Lung (tissue), 16 donors: ENCODE results near the gene ARL6IP4. TPM values are rescaled to one million over a fixed set of nuclear protein-coding genes. Genes with fewer than 3 reads are reported as not detected.

ENCODE experiments used
- ATAC-seq: fragments of 200-7000 bp; cut with Tn5 transposase; one replicate; pipeline ENCODE4 v1.9.1; 2020; ENCODE audit warnings: moderate number of reproducible peaks; ENCODE audit not compliant: insufficient read depth, low FRiP score
- DNase-seq, 3 donors: peaks; one replicate each; pipeline ENCODE4 v3.0.0-alpha.2; 2013 to 2017
- H3K27ac ChIP-seq, 2 donors: one replicate each; pipeline ENCODE4 v1.5.1; 2013; ENCODE audit warnings: mild to moderate bottlenecking in 2 of 2, moderate library complexity in 2 of 2, control low read depth in 1 of 2, inconsistent platforms in 1 of 2, low read depth in 1 of 2, low read length in 1 of 2
- H3K27me3 ChIP-seq, 3 donors: one replicate each; pipeline ENCODE4 v1.5.1; 2013; ENCODE audit warnings: low read length in 2 of 3; ENCODE audit not compliant: control insufficient read depth in 3 of 3, insufficient read depth in 3 of 3
- H3K36me3 ChIP-seq, 4 donors: one replicate each; pipeline ENCODE4 v1.5.1; 2013; ENCODE audit warnings: low read length in 4 of 4, mild to moderate bottlenecking in 1 of 4, moderate library complexity in 1 of 4; ENCODE audit not compliant: control insufficient read depth in 4 of 4, insufficient read depth in 4 of 4
- H3K4me1 ChIP-seq, 5 donors: one replicate each; pipeline ENCODE4 v1.5.1; 2013; ENCODE audit warnings: low read length in 5 of 5, mild to moderate bottlenecking in 2 of 5, moderate library complexity in 1 of 5; ENCODE audit not compliant: control insufficient read depth in 5 of 5, insufficient read depth in 5 of 5
- H3K4me3 ChIP-seq: one replicate; pipeline ENCODE4 v1.5.1; 2013; ENCODE audit warnings: mild to moderate bottlenecking, control low read depth, moderate library complexity
- H3K9ac ChIP-seq, 2 donors: one replicate each; pipeline ENCODE4 v1.5.1; 2013; ENCODE audit warnings: low read length in 2 of 2, control low read depth in 1 of 2; ENCODE audit not compliant: insufficient read depth in 1 of 2
- H3K9me3 ChIP-seq, 4 donors: one replicate each; pipeline ENCODE4 v1.5.1; 2013; ENCODE audit warnings: low read length in 3 of 4, mild to moderate bottlenecking in 1 of 4, moderate library complexity in 1 of 4; ENCODE audit not compliant: control insufficient read depth in 4 of 4, insufficient read depth in 3 of 4
- WGBS, 2 donors: extraction: QIAGEN DNeasy Blood & Tissue Kit; methylation state at CpG; one replicate each; pipeline ENCODE4 v1.1.7; 2013; 5-methylcytosine and 5-hydroxymethylcytosine counted together
- long read RNA-seq, 5 donors: transcript quantifications; one replicate each; lab custom pipeline, GENCODE V29; 2026
- polyA plus RNA-seq, 2 donors: library from polyadenylated mRNA; stranded (reverse); fragments of 200-250 nt; gene quantifications; one replicate each; pipeline ENCODE4 v1.2.1, GENCODE V29; 2013
- total RNA-seq, 2 donors: library from RNA; depleted of rRNA in 1 of 2; stranded (reverse); fragments of >200 nt in 1 of 2; gene quantifications; one replicate each; pipeline ENCODE4 v1.2.1, GENCODE V29; 2014 to 2021
- TF ChIP-seq, protein P1 (sequence below): IDR thresholded peaks from 2 replicates; pipeline ENCODE4 v1.5.1; 2012; ENCODE audit warnings: mild to moderate bottlenecking; ENCODE audit errors: control extremely low read depth, extremely low read depth
- donor health status: control.
- donor health status: control.
- donor health status: Bipolar disorder and iron deficiency.
- donor health status: healthy.
- donor health status: DM: yes; HTN: yes; CAD: no.

The ARL6IP4 gene
- 100 to 1,000 TPM in 1 of 2 donors, 10 to 100 TPM in 1; 83.6 to 186 TPM for total RNA-seq
- polyA plus RNA-seq = 100 to 1,000 TPM; 197 to 354 TPM
- long read RNA-seq, donor 1, transcript ARL6IP4-208 (6 exons, 796 nt) = minor isoform, 7 of 129 reads
- long read RNA-seq, donor 1, transcript ARL6IP4-214 (5 exons, 1,273 nt) = minor isoform, 6 of 129 reads
- long read RNA-seq, donor 1, transcript ARL6IP4-220 (6 exons, 1,591 nt) = minor isoform, 11 of 129 reads
- long read RNA-seq, donor 1, transcript ARL6IP4-210 (6 exons, 1,491 nt) = major isoform, 15 of 129 reads
- long read RNA-seq, donor 1, partial matches to known transcripts = 64 of 129 reads
- long read RNA-seq, donor 1, other reads (novel, unspliced or antisense) = 15 of 129 reads
- long read RNA-seq, donor 2, transcript ARL6IP4-210 (6 exons, 1,491 nt) = major isoform, 8 of 74 reads
- long read RNA-seq, donor 2, transcript ARL6IP4-220 (6 exons, 1,591 nt) = minor isoform, 6 of 74 reads
- long read RNA-seq, donor 2, partial matches to known transcripts = 49 of 74 reads
- long read RNA-seq, donor 2, other reads (novel, unspliced or antisense) = 0 of 74 reads
- long read RNA-seq, donor 3, transcript ARL6IP4-220 (6 exons, 1,591 nt) = major isoform, 7 of 64 reads
- long read RNA-seq, donor 3, transcript ARL6IP4-210 (6 exons, 1,491 nt) = minor isoform, 6 of 64 reads
- long read RNA-seq, donor 3, transcript ARL6IP4-213 (2 exons, 562 nt) = minor isoform, 5 of 64 reads
- long read RNA-seq, donor 3, partial matches to known transcripts = 31 of 64 reads
- long read RNA-seq, donor 3, other reads (novel, unspliced or antisense) = 0 of 64 reads
- long read RNA-seq, donor 4, transcript ARL6IP4-208 (6 exons, 796 nt) = minor isoform, 5 of 58 reads
- long read RNA-seq, donor 4, transcript ARL6IP4-210 (6 exons, 1,491 nt) = major isoform, 7 of 58 reads
- long read RNA-seq, donor 4, partial matches to known transcripts = 37 of 58 reads
- long read RNA-seq, donor 4, other reads (novel, unspliced or antisense) = 0 of 58 reads
- long read RNA-seq, donor 5, transcript ARL6IP4-220 (6 exons, 1,591 nt) = minor isoform, 9 of 125 reads
- long read RNA-seq, donor 5, transcript ARL6IP4-201 (6 exons, 1,644 nt) = major isoform, 13 of 125 reads
- long read RNA-seq, donor 5, transcript ARL6IP4-210 (6 exons, 1,491 nt) = minor isoform, 8 of 125 reads
- long read RNA-seq, donor 5, transcript ARL6IP4-208 (6 exons, 796 nt) = minor isoform, 9 of 125 reads
- long read RNA-seq, donor 5, partial matches to known transcripts = 39 of 125 reads
- long read RNA-seq, donor 5, other reads (novel, unspliced or antisense) = 35 of 125 reads

DNA sequence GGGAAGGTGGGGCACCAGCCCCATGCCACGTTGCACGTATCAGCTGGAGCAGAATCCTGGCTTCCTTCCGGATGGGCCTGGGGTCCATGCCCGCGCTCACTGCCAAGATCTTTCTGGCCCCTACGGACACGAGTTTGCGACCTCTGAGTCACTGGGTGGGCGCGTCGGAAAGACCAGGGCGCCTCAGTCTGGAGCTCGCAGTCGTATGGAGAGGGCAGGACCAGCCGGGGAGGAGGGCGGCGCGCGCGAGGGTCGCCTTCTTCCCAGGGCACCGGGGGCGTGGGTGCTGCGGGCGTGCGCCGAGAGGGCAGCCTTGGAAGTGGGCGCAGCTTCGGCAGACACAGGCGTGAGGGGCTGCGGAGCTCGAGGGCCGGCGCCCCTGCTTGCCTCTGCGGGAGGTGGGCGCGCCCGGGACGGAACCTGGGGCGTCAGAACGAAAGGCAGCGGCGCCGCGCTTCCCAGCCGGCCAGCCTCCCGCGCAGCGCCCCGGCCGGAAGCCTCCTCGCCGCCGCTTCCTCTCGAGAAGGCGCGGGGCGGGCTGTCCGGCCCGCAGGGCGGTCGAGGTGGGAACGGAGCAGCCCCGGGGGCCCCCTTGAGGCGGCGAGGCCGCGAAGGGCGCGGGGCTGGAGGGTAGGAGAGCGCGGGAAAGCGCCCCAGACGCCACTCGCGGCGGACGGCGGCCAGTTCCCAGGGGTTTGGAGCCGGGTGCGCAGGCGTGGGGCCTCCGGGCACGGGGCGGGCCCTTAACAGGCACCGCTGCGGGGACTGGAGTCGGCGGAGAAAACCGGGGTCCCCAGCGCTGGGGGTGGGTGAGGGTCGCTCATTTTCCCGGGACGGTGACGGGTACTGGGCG lies at the start of gene ARL6IP4:
Gene ARL6IP4, plus strand, starts transcription at position 499 of the 853 bp plus-strand sequence. CDS start 459 bp downstream, outside the sequence.
- no peaks in the 10 kb centered on the region for H3K9me3 ChIP-seq
- H3K9ac ChIP-seq = peak within 1 kb of the TSS; percentile 25 to 65
- peak within 1 kb of the TSS; percentile 92 to 94 for H3K27ac ChIP-seq
- H3K4me1 ChIP-seq = peaks cover 3 to 64% (median 45%) of the 10 kb centered on the region in 5 donors
- peaks cover 0 to 29% (median 8%) of the 10 kb centered on the region in 4 donors for H3K36me3 ChIP-seq
- peak; percentile 84 for ATAC-seq
- peak within 1 kb of the TSS; percentile 87 for H3K4me3 ChIP-seq
- peak; percentile 71 to 81 (median 74) for DNase-seq
- no peaks in the 10 kb centered on the region for H3K27me3 ChIP-seq
- TF ChIP-seq, protein P1, sequence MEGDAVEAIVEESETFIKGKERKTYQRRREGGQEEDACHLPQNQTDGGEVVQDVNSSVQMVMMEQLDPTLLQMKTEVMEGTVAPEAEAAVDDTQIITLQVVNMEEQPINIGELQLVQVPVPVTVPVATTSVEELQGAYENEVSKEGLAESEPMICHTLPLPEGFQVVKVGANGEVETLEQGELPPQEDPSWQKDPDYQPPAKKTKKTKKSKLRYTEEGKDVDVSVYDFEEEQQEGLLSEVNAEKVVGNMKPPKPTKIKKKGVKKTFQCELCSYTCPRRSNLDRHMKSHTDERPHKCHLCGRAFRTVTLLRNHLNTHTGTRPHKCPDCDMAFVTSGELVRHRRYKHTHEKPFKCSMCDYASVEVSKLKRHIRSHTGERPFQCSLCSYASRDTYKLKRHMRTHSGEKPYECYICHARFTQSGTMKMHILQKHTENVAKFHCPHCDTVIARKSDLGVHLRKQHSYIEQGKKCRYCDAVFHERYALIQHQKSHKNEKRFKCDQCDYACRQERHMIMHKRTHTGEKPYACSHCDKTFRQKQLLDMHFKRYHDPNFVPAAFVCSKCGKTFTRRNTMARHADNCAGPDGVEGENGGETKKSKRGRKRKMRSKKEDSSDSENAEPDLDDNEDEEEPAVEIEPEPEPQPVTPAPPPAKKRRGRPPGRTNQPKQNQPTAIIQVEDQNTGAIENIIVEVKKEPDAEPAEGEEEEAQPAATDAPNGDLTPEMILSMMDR = no peak
- WGBS, 2 donors = 0% methylated on average over 61 to 96 of the region's 96 CpGs

DNA sequence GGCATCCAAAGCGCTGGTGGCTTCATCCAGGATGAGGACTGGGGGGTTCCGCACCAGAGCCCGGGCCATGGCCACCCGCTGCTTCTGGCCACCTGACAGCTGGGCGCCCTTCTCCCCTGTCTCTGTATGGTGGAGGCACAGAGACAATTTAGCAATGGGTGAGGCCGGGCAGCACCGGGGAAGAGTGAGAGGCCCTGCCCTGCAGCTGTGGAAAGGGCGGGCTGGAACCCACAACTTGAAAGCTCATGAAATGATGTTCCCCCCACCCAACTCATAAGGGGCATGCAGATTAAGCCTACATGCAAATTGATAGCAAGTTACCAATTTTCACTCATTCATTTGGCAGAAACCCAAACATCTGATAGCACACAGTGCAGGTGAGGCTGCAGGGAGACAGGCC lies 48.3 kb upstream of the ARL6IP4 start:
- Histone ChIP-seq H3K4me3 (no peak overlapping the region), H3K9ac (no peak overlapping the region), H3K27me3 (no peaks in the 10 kb centered on the region), H3K4me1 (no peaks in the 10 kb centered on the region), H3K36me3 (no peaks in the 10 kb centered on the region), H3K27ac (no peak overlapping the region), H3K9me3 (no peaks in the 10 kb centered on the region)
- DNase-seq = no peak
- no peak for ATAC-seq
- 96 to 99% methylated on average over 8 of the region's 8 CpGs for WGBS, 2 donors
- TF ChIP-seq, protein P1 = no peak

DNA sequence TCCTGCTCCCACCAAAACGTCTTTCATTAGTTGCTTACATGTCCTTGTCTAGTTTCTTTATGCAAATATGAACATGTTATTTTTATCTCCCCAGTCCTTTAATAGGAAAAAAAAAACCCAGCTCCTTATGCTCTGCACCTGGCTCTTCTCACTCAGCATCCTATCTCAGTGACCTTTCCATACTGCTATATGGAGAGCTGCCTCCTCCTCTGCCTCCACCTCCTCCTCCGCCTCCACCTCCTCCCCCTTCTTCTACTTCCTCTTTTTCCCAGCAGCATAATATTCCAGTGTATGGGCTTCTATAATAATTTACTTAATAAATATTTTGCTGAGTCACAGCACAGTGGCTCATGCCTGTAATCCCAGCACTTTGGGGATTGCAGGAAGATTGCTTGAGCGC lies 45.8 kb upstream of the ARL6IP4 start:
- H3K27me3 ChIP-seq = no peaks in the 10 kb centered on the region
- TF ChIP-seq, protein P1 = no peak
- 78 to 81% methylated on average over 3 of the region's 3 CpGs for WGBS, 2 donors
- H3K9me3 ChIP-seq = no peaks in the 10 kb centered on the region
- ATAC-seq = no peak
- no peak overlapping the region for H3K4me3 ChIP-seq
- H3K4me1 ChIP-seq = peaks cover 0 to 2% (median 0%) of the 10 kb centered on the region in 5 donors
- no peak overlapping the region for H3K27ac ChIP-seq
- no peak overlapping the region for H3K9ac ChIP-seq
- H3K36me3 ChIP-seq = no peaks in the 10 kb centered on the region
- no peak for DNase-seq
